Neural cell (in vitro differentiated cells): ENCODE data around the gene TBC1D8. TPM values are rescaled to one million over a fixed set of nuclear protein-coding genes. Genes with fewer than 3 reads are reported as not detected.

ENCODE experiments used
- H2AFZ ChIP-seq: fragments of 200-600, 300-800 bp; sonication (generic), shearing (Covaris generic); 2 replicates; pipeline ENCODE4 v1.6.0; 2014; ENCODE audit warnings: low read depth, mild to moderate bottlenecking, antibody characterized with exemption, low read length, moderate library complexity
- H3F3A ChIP-seq: fragments of 200-600 bp; shearing (Covaris generic); 2 replicates; pipeline ENCODE4 v1.6.1; 2016; ENCODE audit warnings: mild to moderate bottlenecking, moderate library complexity, mixed read lengths, antibody characterized with exemption, low read length; ENCODE audit not compliant: insufficient read depth, poor library complexity, severe bottlenecking
- H3K27ac ChIP-seq: fragments of 200-600, 300-800 bp; sonication (generic), shearing (Covaris generic); 2 replicates; pipeline ENCODE4 v1.5.1; 2014; ENCODE audit warnings: mild to moderate bottlenecking, low read length, moderate library complexity
- H3K27me3 ChIP-seq: fragments of 300-800, 200-600 bp; sonication (generic), shearing (Covaris generic); 2 replicates; pipeline ENCODE4 v1.6.0; 2014; ENCODE audit warnings: mild to moderate bottlenecking, low read depth, low read length, moderate library complexity; ENCODE audit not compliant: insufficient read depth
- H3K36me3 ChIP-seq: fragments of 300-800, 200-600 bp; sonication (generic), shearing (Covaris generic); 2 replicates; pipeline ENCODE4 v1.5.1; 2014; ENCODE audit warnings: mild to moderate bottlenecking, antibody characterized with exemption, low read length, moderate library complexity; ENCODE audit not compliant: insufficient read depth
- H3K4me2 ChIP-seq: fragments of 300-800, 200-600 bp; sonication (generic), shearing (Covaris generic); 2 replicates; pipeline ENCODE4 v1.6.0; 2014; ENCODE audit warnings: mild to moderate bottlenecking, low read length
- H3K4me3 ChIP-seq: fragments of 300-800, 200-600 bp; sonication (generic), shearing (Covaris generic); 2 replicates; pipeline ENCODE4 v1.5.1; 2014; ENCODE audit warnings: mild to moderate bottlenecking, low read length, moderate library complexity
- H3K79me2 ChIP-seq: fragments of 200-600 bp; shearing (Covaris generic); replicated peaks from 2 replicates; pipeline ENCODE4 v1.6.0; 2014; ENCODE audit warnings: mild to moderate bottlenecking, low read length, moderate library complexity; ENCODE audit not compliant: insufficient read depth
- H3K9ac ChIP-seq: fragments of 300-800, 200-600 bp; sonication (generic), shearing (Covaris generic); 2 replicates; pipeline ENCODE4 v1.6.1; 2016; ENCODE audit warnings: mild to moderate bottlenecking, low read length, mixed read lengths
- H3K9me2 ChIP-seq: fragments of 200-600 bp; shearing (Covaris generic); 2 replicates; pipeline ENCODE4 v1.6.1; 2016; ENCODE audit warnings: mild to moderate bottlenecking, low read length, mixed read lengths; ENCODE audit not compliant: insufficient read depth
- H3K9me3 ChIP-seq: fragments of 200-600, 300-800 bp; sonication (generic), shearing (Covaris generic); 2 replicates; pipeline ENCODE4 v1.6.1; 2016; ENCODE audit warnings: mild to moderate bottlenecking, mixed run types, low read length, moderate library complexity, mixed read lengths
- H4K20me1 ChIP-seq: fragments of 200-600 bp; shearing (Covaris generic); 2 replicates; pipeline ENCODE4 v1.6.1; 2016; ENCODE audit warnings: mild to moderate bottlenecking, mixed run types; ENCODE audit not compliant: insufficient read depth
- EP300 ChIP-seq: fragments of 450-650 bp; conservative IDR thresholded peaks from 2 replicates; pipeline ENCODE4 v1.6.1; 2014; ENCODE audit warnings: antibody characterized with exemption, mild to moderate bottlenecking, moderate library complexity; ENCODE audit not compliant: poor library complexity, severe bottlenecking
- EZH2 ChIP-seq: fragments of 200-600, 300-800 bp; shearing (Covaris generic), sonication (generic); IDR thresholded peaks from 2 replicates; pipeline ENCODE4 v1.6.1; 2014; ENCODE audit warnings: antibody characterized with exemption, low read length, borderline replicate concordance, mild to moderate bottlenecking; ENCODE audit not compliant: insufficient read depth, poor library complexity, severe bottlenecking
- MXI1 ChIP-seq: fragments of 450-650 bp; conservative IDR thresholded peaks from 2 replicates; pipeline ENCODE4 v1.6.1; 2014; ENCODE audit warnings: antibody characterized with exemption, mild to moderate bottlenecking; ENCODE audit not compliant: poor library complexity, severe bottlenecking
- POLR2AphosphoS5 ChIP-seq: IDR thresholded peaks from 2 replicates; pipeline ENCODE4 v1.6.1; 2012
- RAD21 ChIP-seq: fragments of 450-650 bp; conservative IDR thresholded peaks from 2 replicates; pipeline ENCODE4 v1.6.1; 2014; ENCODE audit warnings: antibody characterized with exemption, mild to moderate bottlenecking, moderate library complexity
- SMC3 ChIP-seq: fragments of 450-650 bp; conservative IDR thresholded peaks from 2 replicates; pipeline ENCODE4 v1.6.1; 2014; ENCODE audit warnings: antibody characterized with exemption, mild to moderate bottlenecking, moderate library complexity; ENCODE audit not compliant: poor library complexity
- TAF1 ChIP-seq: IDR thresholded peaks from 2 replicates; pipeline ENCODE4 v1.6.1; 2012; ENCODE audit warnings: low read depth
- polyA plus RNA-seq: library from polyadenylated mRNA; depleted of rRNA; stranded (reverse); fragments of >200 nt; gene quantifications from 2 replicates; pipeline ENCODE4 v1.2.3, GENCODE V29; 2014
- TF ChIP-seq, protein P1 (sequence below): fragments of 450-650 bp; IDR thresholded peaks from 2 replicates; pipeline ENCODE4 v1.5.1; 2014; ENCODE audit warnings: antibody characterized with exemption, mild to moderate bottlenecking, moderate library complexity; ENCODE audit not compliant: poor library complexity, severe bottlenecking
- TF ChIP-seq, protein P2 (sequence below): IDR thresholded peaks from 2 replicates; pipeline ENCODE4 v1.6.1; 2012; ENCODE audit warnings: borderline replicate concordance

Gene TBC1D8
- polyA plus RNA-seq, 1 donor from 2014 or later: 5.3 TPM

DNA sequence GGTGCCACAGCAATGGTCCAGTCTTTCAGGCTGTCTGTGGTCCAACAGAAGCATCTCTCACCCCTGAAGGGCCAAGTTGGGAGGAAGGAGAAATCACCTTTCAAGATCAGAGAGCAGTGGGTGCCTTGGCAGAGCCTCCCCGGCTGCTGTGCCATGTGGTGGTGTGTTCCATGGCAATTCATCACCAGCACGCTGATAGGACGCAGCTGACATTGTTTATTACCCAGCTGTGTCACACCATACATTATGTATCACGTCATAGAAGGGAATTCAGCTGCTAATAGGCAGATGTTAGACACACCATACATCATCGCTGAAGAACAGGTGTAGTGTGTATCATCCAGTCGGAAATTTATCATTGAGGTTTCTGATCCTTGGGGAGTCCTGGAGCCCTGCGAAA, 178.7 kb downstream of the TBC1D8 start:
- Histone ChIP-seq H3K27ac (no peak overlapping the region), H3F3A (no peaks in the 10 kb centered on the region), H3K9ac (no peak overlapping the region), H3K27me3 (no peaks in the 10 kb centered on the region), H3K4me3 (no peak overlapping the region), H3K4me2 (no peak overlapping the region), H4K20me1 (no peaks in the 10 kb centered on the region), H2AFZ (no peak overlapping the region), H3K9me3 (no peaks in the 10 kb centered on the region), H3K36me3 (no peaks in the 10 kb centered on the region), H3K9me2 (no peaks in the 10 kb centered on the region), H3K79me2 (no peaks in the 10 kb centered on the region)
- TF ChIP-seq SMC3 (no peak), EP300 (no peak), TAF1 (no peak), RAD21 (no peak), POLR2AphosphoS5 (no peak), EZH2 (no peak), MXI1 (no peak)
- TF ChIP-seq, protein P1, sequence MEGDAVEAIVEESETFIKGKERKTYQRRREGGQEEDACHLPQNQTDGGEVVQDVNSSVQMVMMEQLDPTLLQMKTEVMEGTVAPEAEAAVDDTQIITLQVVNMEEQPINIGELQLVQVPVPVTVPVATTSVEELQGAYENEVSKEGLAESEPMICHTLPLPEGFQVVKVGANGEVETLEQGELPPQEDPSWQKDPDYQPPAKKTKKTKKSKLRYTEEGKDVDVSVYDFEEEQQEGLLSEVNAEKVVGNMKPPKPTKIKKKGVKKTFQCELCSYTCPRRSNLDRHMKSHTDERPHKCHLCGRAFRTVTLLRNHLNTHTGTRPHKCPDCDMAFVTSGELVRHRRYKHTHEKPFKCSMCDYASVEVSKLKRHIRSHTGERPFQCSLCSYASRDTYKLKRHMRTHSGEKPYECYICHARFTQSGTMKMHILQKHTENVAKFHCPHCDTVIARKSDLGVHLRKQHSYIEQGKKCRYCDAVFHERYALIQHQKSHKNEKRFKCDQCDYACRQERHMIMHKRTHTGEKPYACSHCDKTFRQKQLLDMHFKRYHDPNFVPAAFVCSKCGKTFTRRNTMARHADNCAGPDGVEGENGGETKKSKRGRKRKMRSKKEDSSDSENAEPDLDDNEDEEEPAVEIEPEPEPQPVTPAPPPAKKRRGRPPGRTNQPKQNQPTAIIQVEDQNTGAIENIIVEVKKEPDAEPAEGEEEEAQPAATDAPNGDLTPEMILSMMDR: no peak
- TF ChIP-seq, protein P2, sequence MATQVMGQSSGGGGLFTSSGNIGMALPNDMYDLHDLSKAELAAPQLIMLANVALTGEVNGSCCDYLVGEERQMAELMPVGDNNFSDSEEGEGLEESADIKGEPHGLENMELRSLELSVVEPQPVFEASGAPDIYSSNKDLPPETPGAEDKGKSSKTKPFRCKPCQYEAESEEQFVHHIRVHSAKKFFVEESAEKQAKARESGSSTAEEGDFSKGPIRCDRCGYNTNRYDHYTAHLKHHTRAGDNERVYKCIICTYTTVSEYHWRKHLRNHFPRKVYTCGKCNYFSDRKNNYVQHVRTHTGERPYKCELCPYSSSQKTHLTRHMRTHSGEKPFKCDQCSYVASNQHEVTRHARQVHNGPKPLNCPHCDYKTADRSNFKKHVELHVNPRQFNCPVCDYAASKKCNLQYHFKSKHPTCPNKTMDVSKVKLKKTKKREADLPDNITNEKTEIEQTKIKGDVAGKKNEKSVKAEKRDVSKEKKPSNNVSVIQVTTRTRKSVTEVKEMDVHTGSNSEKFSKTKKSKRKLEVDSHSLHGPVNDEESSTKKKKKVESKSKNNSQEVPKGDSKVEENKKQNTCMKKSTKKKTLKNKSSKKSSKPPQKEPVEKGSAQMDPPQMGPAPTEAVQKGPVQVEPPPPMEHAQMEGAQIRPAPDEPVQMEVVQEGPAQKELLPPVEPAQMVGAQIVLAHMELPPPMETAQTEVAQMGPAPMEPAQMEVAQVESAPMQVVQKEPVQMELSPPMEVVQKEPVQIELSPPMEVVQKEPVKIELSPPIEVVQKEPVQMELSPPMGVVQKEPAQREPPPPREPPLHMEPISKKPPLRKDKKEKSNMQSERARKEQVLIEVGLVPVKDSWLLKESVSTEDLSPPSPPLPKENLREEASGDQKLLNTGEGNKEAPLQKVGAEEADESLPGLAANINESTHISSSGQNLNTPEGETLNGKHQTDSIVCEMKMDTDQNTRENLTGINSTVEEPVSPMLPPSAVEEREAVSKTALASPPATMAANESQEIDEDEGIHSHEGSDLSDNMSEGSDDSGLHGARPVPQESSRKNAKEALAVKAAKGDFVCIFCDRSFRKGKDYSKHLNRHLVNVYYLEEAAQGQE: no peak

DNA sequence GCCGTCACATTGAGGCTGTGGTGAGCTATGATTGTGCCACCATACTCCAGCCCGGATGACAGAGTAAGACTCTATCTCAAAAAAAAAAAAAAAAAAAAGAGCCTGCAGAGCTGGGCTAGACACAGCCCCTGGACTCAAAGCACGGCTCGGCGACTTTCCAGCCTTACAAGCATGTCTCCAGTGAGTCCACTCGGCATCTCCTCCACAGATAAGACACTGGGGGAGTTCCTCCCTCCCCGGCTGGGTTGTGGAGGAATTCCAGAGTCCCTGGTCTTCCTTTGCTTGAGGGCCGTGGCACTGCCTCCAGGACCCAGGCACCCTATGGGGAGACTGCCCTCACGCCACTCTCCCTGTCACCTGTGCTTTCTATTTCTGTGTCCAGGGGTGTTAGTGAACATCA, 180.0 kb downstream of the TBC1D8 start:
- no peak overlapping the region for H3K9ac ChIP-seq

More for the DNA sequence above, 180.0 kb downstream of the TBC1D8 start:
- H3K4me3 ChIP-seq: no peak overlapping the region
- no peaks in the 10 kb centered on the region for H3F3A ChIP-seq
- H3K36me3 ChIP-seq: no peaks in the 10 kb centered on the region
- no peak overlapping the region for H2AFZ ChIP-seq
- no peaks in the 10 kb centered on the region for H3K9me2 ChIP-seq
- H4K20me1 ChIP-seq: no peaks in the 10 kb centered on the region
- no peak for TF ChIP-seq TAF1
- TF ChIP-seq EP300: no peak
- TF ChIP-seq, protein P2: no peak
- no peak for TF ChIP-seq MXI1
- no peak for TF ChIP-seq EZH2
- TF ChIP-seq POLR2AphosphoS5: no peak
- TF ChIP-seq, protein P1: no peak
- TF ChIP-seq SMC3: no peak
- TF ChIP-seq RAD21: no peak
- H3K79me2 ChIP-seq: no peaks in the 10 kb centered on the region
- H3K27ac ChIP-seq: no peak overlapping the region
- H3K9me3 ChIP-seq: no peaks in the 10 kb centered on the region
- no peaks in the 10 kb centered on the region for H3K27me3 ChIP-seq
- H3K4me2 ChIP-seq: no peak overlapping the region
